OCI-LY1 (cell line): Measurements from ENCODE around the gene CARS1.

Source experiments
- EZH2 ChIP-seq: fragments of 200-600 bp; sonication (generic), shearing (Covaris generic); IDR thresholded peaks from 2 replicates; pipeline ENCODE4 v1.8.0; 2017; ENCODE audit warnings: borderline replicate concordance, mixed run types, mild to moderate bottlenecking, antibody characterized with exemption, low read length, moderate library complexity, mixed read lengths
- TF ChIP-seq, protein P1 (sequence below): fragments of 200-600 bp; sonication (generic), shearing (Covaris generic); IDR thresholded peaks from 2 replicates; pipeline ENCODE4 v1.5.1; 2017; ENCODE audit warnings: mild to moderate bottlenecking, antibody characterized with exemption, low read length, moderate library complexity, mixed read lengths

- TF ChIP-seq, protein P1, sequence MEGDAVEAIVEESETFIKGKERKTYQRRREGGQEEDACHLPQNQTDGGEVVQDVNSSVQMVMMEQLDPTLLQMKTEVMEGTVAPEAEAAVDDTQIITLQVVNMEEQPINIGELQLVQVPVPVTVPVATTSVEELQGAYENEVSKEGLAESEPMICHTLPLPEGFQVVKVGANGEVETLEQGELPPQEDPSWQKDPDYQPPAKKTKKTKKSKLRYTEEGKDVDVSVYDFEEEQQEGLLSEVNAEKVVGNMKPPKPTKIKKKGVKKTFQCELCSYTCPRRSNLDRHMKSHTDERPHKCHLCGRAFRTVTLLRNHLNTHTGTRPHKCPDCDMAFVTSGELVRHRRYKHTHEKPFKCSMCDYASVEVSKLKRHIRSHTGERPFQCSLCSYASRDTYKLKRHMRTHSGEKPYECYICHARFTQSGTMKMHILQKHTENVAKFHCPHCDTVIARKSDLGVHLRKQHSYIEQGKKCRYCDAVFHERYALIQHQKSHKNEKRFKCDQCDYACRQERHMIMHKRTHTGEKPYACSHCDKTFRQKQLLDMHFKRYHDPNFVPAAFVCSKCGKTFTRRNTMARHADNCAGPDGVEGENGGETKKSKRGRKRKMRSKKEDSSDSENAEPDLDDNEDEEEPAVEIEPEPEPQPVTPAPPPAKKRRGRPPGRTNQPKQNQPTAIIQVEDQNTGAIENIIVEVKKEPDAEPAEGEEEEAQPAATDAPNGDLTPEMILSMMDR, result no peak
- no peak for TF ChIP-seq EZH2
Observed at GRCh38 chr11:2955906-2956476, 101.2 kb downstream of the CARS1 start.
